Stimulated activated CD4-positive, alpha-beta T cell treated with anti-CD3 and anti-CD28 coated beads, TNF-alpha, amount 100 ng/mL, for 1 hour (primary cell): ENCODE measurements around the gene BPIFB6.

Experiments
- DNase-seq, 3 donors: peaks; one replicate each; pipeline ENCODE4 v3.0.0-alpha.2; 2020; ENCODE audit warnings: low read depth in 3 of 3, low spot score in 1 of 3

BPIFB6 gene, protein sequence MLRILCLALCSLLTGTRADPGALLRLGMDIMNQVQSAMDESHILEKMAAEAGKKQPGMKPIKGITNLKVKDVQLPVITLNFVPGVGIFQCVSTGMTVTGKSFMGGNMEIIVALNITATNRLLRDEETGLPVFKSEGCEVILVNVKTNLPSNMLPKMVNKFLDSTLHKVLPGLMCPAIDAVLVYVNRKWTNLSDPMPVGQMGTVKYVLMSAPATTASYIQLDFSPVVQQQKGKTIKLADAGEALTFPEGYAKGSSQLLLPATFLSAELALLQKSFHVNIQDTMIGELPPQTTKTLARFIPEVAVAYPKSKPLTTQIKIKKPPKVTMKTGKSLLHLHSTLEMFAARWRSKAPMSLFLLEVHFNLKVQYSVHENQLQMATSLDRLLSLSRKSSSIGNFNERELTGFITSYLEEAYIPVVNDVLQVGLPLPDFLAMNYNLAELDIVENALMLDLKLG

GRCh38 chr20:33031531-33031930 is at the start of gene BPIFB6:
Gene BPIFB6, plus strand, starts transcription at chr20:33031648. Its CDS starts 0 bp downstream, at chr20:33031648.
- no peak for DNase-seq

DNA sequence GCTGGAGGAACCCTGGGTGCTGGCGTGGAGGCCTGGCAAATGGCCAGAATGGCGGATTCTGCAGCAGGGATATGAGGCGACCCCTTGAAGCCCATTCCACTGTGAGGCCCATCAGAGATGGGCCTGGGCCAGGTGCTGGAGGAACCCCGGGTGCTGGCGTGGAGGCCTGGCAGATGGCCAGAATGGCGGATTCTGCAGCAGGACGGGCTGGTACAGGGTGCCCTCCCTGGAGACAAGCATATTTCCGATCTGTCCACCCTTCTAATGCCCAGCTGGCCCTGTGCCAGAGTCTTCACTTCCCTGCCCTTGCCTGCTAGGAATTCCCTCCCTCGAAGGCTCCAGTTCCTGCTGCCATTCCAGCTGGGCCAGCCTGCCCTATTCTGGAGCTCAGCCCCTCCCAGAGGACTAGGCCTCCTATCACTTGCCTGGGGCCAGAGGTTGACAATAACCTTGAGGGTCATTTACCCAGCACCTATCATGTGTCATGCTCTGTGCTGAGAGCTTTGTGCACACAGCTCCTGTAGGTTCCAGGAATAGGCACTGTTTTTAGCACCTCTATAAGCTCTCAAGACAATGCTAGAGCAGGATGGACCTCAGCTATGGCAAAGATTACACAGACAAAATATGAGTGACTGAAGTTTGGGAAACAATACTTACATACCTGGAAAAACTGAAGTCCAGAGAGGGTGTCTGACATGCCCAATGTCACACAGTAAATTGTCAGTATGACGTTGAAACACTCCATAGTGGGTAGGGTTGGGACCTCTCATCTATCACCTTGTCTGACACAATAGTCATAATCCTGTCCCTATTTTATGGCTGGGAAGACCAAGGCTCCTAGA is 48.6 kb upstream of the BPIFB6 start:
- no peak for DNase-seq

GRCh38 chr20:32983459-32984112 is 47.9 kb upstream of the BPIFB6 start:
- DNase-seq: no peak

- DNase-seq: no peak
Observed at GRCh38 chr20:32984196-32984595, 47.3 kb upstream of the BPIFB6 start.

- no peak for DNase-seq
Observed at GRCh38 chr20:32984631-32985354, 46.7 kb upstream of the BPIFB6 start.

DNA sequence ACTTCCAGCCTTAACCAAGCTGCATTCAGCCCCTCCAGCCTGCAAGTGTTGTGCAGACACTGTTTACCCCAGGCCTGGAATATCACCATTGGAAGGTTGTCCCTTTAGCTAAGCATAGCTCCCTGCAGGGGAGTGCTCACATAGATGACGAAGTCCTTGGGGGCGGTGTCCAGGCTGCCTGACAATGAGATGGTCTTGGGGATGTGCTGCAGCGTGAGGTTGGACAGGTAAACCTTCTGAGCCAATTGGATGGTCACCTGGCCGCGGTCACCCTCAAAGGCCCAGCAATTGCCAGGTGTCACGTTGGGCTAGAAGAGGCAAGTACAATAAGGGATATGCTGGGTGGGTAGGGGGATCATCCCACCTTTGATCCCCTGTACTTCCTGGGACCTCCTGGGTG is 45.9 kb upstream of the BPIFB6 start:
- no peak for DNase-seq

GRCh38 chr20:32986331-32986966 is 45.0 kb upstream of the BPIFB6 start:
- no peak for DNase-seq

- no peak for DNase-seq
Observed at GRCh38 chr20:32987044-32987825, 44.2 kb upstream of the BPIFB6 start.

GRCh38 chr20:32988008-32988407 is 43.4 kb upstream of the BPIFB6 start:
- no peak for DNase-seq

GRCh38 chr20:32989507-32990283 is 41.8 kb upstream of the BPIFB6 start:
- no peak for DNase-seq

- no peak for DNase-seq
Observed at GRCh38 chr20:32990426-32990825, 41.0 kb upstream of the BPIFB6 start.

DNA sequence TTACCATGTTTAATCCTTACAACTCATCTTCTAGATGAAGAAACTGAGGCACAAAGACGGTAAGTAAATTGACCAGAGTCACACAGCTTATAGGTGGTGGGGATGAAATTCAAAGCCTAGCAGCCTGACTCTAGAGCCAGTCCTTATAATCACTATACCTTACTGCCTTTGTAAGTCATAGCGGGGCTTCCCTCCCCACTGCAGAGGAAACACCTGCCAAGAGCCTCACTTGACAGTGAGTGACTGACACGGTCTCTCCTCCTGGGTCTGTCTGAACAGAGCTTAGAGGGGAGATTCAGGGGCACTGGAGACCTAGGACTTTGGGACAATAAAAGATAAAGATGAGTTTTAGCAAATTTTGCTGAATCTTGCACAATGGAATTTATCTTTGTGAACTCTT is 40.1 kb upstream of the BPIFB6 start:
- no peak for DNase-seq

DNA sequence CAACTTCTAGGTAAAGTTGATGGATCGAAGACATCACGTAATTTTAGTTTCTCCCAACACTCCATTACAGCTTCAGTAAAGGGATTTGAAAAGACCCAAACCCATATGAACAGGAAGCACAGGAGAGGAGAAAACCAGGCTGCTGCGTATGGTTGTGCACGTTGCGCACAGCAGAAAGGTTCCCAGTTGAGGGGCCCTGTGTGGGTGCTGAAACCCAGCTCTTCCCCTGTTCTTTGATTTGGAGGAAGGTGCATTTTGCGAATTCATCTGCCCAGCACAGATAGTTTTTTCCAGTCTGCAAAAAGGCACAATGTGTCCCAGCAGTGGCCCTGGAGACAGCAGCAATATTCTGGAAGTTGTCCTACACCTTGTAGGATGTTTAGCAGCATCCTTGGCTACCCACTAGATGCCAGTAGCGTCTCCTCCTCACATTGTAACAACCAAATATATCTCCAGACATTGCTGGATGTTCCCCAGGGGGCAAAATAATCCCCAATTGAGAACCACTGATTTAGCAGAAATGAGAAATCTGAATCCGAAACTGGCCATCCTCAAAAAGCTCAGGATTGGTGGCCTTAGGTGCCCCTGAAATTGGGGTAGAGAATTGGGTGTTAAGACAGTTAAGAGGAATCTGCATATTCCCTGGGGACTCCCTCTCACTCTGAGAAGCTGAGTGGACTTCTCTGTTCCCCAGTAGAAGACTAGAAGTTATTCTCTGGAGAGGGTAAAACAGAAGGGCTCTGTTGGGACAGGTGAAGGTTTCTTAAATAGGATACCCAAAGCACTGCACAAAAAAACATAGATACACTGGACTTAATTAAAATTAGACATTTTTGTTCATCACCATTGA is 39.4 kb upstream of the BPIFB6 start:
- no peak for DNase-seq

DNA sequence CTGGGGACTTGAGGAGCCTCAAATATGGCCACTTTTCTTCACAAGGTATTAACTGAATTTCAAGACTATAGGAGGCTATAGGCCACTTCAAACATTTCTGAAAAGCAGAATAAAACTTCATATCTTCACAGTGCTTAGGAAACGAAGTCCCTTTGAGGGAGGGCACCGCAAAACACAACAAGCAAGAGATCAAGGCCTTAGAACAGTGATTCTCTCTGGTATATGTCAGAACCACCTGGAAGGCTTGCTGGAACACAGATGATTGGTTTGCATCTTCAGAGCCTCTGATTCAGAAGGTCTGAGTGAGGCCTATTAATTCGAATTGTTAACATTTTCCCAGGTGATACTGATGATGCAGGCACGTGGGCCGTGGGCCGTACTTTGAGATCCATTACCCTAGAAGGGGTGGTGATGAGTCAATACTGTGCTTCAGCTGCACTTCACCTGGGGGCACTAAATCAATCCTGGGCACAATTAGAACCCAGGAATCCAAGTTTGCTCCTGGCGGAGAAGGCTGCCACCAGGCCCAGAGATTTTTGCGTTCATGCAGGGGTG is 37.9 kb upstream of the BPIFB6 start:
- DNase-seq: no peak

- DNase-seq: no peak
Observed at GRCh38 chr20:32995802-32996201, 35.6 kb upstream of the BPIFB6 start.

DNA sequence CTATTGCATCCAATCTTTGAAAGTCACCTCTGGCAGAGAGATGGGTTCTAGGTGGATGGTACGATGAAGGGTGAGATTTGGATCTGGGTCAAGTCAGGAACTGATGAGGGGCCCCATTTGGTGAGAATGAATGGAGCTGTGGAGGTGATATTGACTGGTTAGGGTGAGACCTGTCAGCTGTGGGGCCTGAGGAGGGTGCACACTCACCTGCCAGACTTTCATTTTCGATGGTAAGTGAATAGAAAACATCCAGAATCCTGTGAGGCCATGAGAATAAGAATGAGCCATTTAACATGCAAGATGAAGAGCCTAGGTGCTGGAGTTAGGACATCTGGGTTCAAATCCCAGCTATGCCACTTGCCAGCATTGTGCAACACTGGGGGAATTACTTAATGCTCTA is 34.0 kb upstream of the BPIFB6 start:
- no peak for DNase-seq

DNA sequence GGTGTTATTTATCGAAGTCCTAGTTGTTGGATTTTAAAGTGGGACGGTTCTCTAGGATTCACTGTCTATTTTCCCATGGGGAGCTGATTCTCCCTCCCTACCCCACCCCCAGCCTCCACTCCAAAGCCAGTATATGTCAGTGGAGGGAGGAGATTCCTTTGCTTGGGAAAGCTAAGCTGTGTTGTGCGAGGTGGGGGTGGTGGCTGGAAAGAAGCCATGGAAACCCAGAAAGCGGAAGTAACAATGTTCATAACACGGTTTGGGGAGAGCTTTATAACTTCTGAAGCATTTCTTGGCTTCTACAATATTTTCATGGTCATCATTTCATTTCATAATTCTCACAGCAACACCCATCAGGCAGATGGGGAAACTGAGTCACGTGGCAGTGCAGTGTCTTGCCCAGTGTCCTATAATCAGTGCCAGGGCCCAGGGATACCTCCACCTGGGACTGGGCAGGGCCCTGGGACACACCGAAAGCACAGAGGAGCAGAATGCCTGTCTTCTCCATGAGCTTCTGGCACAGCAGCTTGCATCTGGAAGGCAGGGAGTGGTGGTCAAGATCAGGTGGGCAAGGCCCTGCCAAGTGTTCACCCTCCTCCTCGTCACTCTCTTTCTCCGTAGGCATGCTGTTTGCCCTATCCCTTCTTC is 31.7 kb upstream of the BPIFB6 start:
- DNase-seq: no peak
